GM12878 (cell line): ENCODE data around the gene P2RX1. TPM values are rescaled to one million over a fixed set of nuclear protein-coding genes. Genes with fewer than 3 reads are reported as not detected.

ENCODE experiments used
- ATAC-seq: fragments of 200-7000 bp; cut with Tn5 transposase; 3 replicates; pipeline ENCODE4 v1.9.1; 2020; ENCODE audit warnings: mild to moderate bottlenecking, moderate library complexity
- BruUV-seq: library from RNA; stranded (reverse); fragments of 400-500 nt; replicated peaks from 2 replicates; lab custom pipeline; 2021; lab: Mats Ljungman, UMichigan
- CTCF ChIA-PET: fragments of 300-600 bp; sonication (Branson Sonifier 250); formaldehyde crosslinking; extraction: SDS; loops from one replicate; lab custom pipeline; 2021; ENCODE audit warnings: inconsistent platforms; lab: Yijun Ruan, JAX
- POLR2A ChIA-PET: fragments of 350-600 bp; formaldehyde crosslinking; extraction: SDS; loops from one replicate; lab custom pipeline; 2021; ENCODE audit warnings: inconsistent platforms; lab: Charles Lee
- RAD21 ChIA-PET: fragments of 300-600 bp; sonication (Branson Sonifier 250); formaldehyde crosslinking; loops from one replicate; lab custom pipeline; 2023; ENCODE audit warnings: antibody characterized with exemption; ENCODE audit not compliant: unreplicated experiment; lab: Charles Lee
- SMC1A ChIA-PET: fragments of 300-600 bp; sonication (Branson Sonifier 250); formaldehyde crosslinking; loops from one replicate; lab custom pipeline; 2023; ENCODE audit not compliant: unreplicated experiment, uncharacterized antibody; lab: Charles Lee
- DNase-seq: peaks from one replicate; pipeline ENCODE4 v3.0.0-alpha.2; 2011; ENCODE audit warnings: low read depth, low spot score
- FAIRE-seq: peaks from 3 replicates; lab custom pipeline; 2011; peaks lifted over from hg19 to GRCh38; lab: Jason Lieb, UNC
- H2AFZ ChIP-seq: 2 replicates; pipeline ENCODE4 v1.6.0; 2011; ENCODE audit warnings: low read depth, low read length, control low read depth; ENCODE audit not compliant: control insufficient read depth
- H3K27ac ChIP-seq: 2 replicates; pipeline ENCODE4 v1.5.1; 2011; ENCODE audit warnings: control low read depth; ENCODE audit not compliant: control insufficient read depth, insufficient read depth
- H3K27me3 ChIP-seq, 2 experiments: replicated peaks in 1 of 2; 2 replicates each; pipeline versions ENCODE4 v1.6.0 to v1.6.1; 2011; ENCODE audit warnings: low read length in 1 of 2; ENCODE audit not compliant: control insufficient read depth in 2 of 2, insufficient read depth in 2 of 2
- H3K36me3 ChIP-seq, 2 experiments: 2 replicates each; pipeline ENCODE4 v1.5.1; 2011; ENCODE audit warnings: low read length in 1 of 2; ENCODE audit not compliant: control insufficient read depth in 2 of 2, insufficient read depth in 2 of 2
- H3K4me1 ChIP-seq: 2 replicates; pipeline ENCODE4 v1.6.1; 2011; ENCODE audit warnings: mild to moderate bottlenecking, low read length, moderate library complexity, mixed read lengths; ENCODE audit not compliant: control insufficient read depth, insufficient read depth
- H3K4me2 ChIP-seq: 2 replicates; pipeline ENCODE4 v1.6.0; 2011; ENCODE audit warnings: control low read depth; ENCODE audit not compliant: control insufficient read depth, insufficient read depth
- H3K4me3 ChIP-seq: fragments of 200-600 bp; sonication (generic); 2 replicates; pipeline ENCODE4 v1.5.1; 2016
- H3K79me2 ChIP-seq: 2 replicates; pipeline ENCODE4 v1.6.0; 2011; ENCODE audit warnings: low read length; ENCODE audit not compliant: control insufficient read depth, insufficient read depth
- H3K9ac ChIP-seq: 2 replicates; pipeline ENCODE4 v1.8.0; 2011; ENCODE audit warnings: low read length, control low read depth, mixed read lengths; ENCODE audit not compliant: control insufficient read depth, insufficient read depth
- H3K9me3 ChIP-seq: replicated peaks from 3 replicates; pipeline ENCODE4 v1.5.1; 2011; ENCODE audit warnings: mild to moderate bottlenecking, low read length; ENCODE audit not compliant: control insufficient read depth, insufficient read depth
- H4K20me1 ChIP-seq: 2 replicates; pipeline ENCODE4 v1.6.0; 2011; ENCODE audit not compliant: control insufficient read depth, insufficient read depth
- BACH1 ChIP-seq: fragments of 450-650 bp; IDR thresholded peaks from 2 replicates; pipeline ENCODE4 v1.6.1; 2017; ENCODE audit warnings: mild to moderate bottlenecking, borderline replicate concordance
- CBX5 ChIP-seq: sonication (generic); IDR thresholded peaks from 2 replicates; pipeline ENCODE4 v1.6.1; 2016; ENCODE audit warnings: low read depth, moderate library complexity, mild to moderate bottlenecking, inconsistent platforms
- CHD4 ChIP-seq: fragments of 200-600 bp; sonication (generic); IDR thresholded peaks from 2 replicates; pipeline ENCODE4 v1.6.1; 2016; ENCODE audit warnings: mild to moderate bottlenecking
- E2F4 ChIP-seq: IDR thresholded peaks from 2 replicates; pipeline ENCODE4 v1.6.1; 2012; ENCODE audit warnings: low read depth, low read length, improper control_type of control experiment
- GATAD2B ChIP-seq: fragments of 450-650 bp; conservative IDR thresholded peaks from 2 replicates; pipeline ENCODE4 v1.6.1; 2017; ENCODE audit warnings: low read depth, mild to moderate bottlenecking, moderate library complexity
- HDAC6 ChIP-seq: fragments of 200-600 bp; sonication (generic); IDR thresholded peaks from one replicate; pipeline ENCODE4 v1.8.0; 2017; ENCODE audit warnings: antibody characterized with exemption; ENCODE audit not compliant: unreplicated experiment
- HDGF ChIP-seq: fragments of 450-650 bp; IDR thresholded peaks from 2 replicates; pipeline ENCODE4 v1.6.1; 2016; ENCODE audit warnings: antibody characterized with exemption
- KLF5 ChIP-seq: fragments of 450-650 bp; IDR thresholded peaks from 2 replicates; pipeline ENCODE4 v1.6.1; 2014; ENCODE audit warnings: mild to moderate bottlenecking; ENCODE audit not compliant: partially characterized antibody
- LARP7 ChIP-seq: fragments of 450-650 bp; IDR thresholded peaks from 2 replicates; pipeline ENCODE4 v1.6.1; 2017; ENCODE audit warnings: mild to moderate bottlenecking
- NFXL1 ChIP-seq: fragments of 450-650 bp; IDR thresholded peaks from 2 replicates; pipeline ENCODE4 v1.6.1; 2017; ENCODE audit warnings: antibody characterized with exemption, mild to moderate bottlenecking, borderline replicate concordance
- NKRF ChIP-seq: fragments of 450-650 bp; conservative IDR thresholded peaks from 2 replicates; pipeline ENCODE4 v1.6.1; 2017; ENCODE audit warnings: mild to moderate bottlenecking, moderate library complexity
- PML ChIP-seq: IDR thresholded peaks from 2 replicates; pipeline ENCODE4 v1.6.1; 2012; ENCODE audit warnings: low read length, inconsistent platforms
- RB1 ChIP-seq: fragments of 450-650 bp; formaldehyde crosslinking; IDR thresholded peaks from 2 replicates; pipeline ENCODE4 v1.6.1; 2017; ENCODE audit warnings: mild to moderate bottlenecking, borderline replicate concordance
- RFX5 ChIP-seq: IDR thresholded peaks from 2 replicates; pipeline ENCODE4 v1.6.1; 2011; ENCODE audit warnings: low read depth, low read length, improper control_type of control experiment
- TAF1 ChIP-seq: IDR thresholded peaks from 2 replicates; pipeline ENCODE4 v1.6.1; 2011; ENCODE audit warnings: mild to moderate bottlenecking, low read depth, low read length, borderline replicate concordance
- ZNF24 ChIP-seq: fragments of 450-650 bp; IDR thresholded peaks from 2 replicates; pipeline ENCODE4 v1.6.1; 2017; ENCODE audit warnings: antibody characterized with exemption, mild to moderate bottlenecking
- ZNF384 ChIP-seq: IDR thresholded peaks from 2 replicates; pipeline ENCODE4 v1.6.1; 2012; ENCODE audit warnings: low read depth, mild to moderate bottlenecking, low read length, improper control_type of control experiment, borderline replicate concordance
- ZSCAN29 ChIP-seq: fragments of 450-650 bp; IDR thresholded peaks from 2 replicates; pipeline ENCODE4 v1.6.1; 2017; ENCODE audit warnings: mild to moderate bottlenecking, moderate library complexity
- WGBS: methylation state at CpG from one replicate; pipeline ENCODE4 v1.1.6; 2016; ENCODE audit warnings: low lambda C conversion rate; ENCODE audit not compliant: insufficient replicate concordance, insufficient coverage; ENCODE audit errors: missing lambda C conversion rate; 5-methylcytosine and 5-hydroxymethylcytosine counted together
- in situ Hi-C: fragments of 300-500 bp; cut with MboI; formaldehyde crosslinking; loops from 9 replicates; pipeline ENCODE4 v1.14.3; 2018; ENCODE audit warnings: mixed read lengths
- intact Hi-C: fragments of 100-400 bp; cut with micrococcal nuclease; formaldehyde crosslinking; loops from one replicate; pipeline ENCODE4 v1.14.2; 2022; ENCODE audit not compliant: unreplicated experiment
- polyA plus RNA-seq, 11 experiments: library from polyadenylated mRNA; depleted of rRNA in 4 of 11; unstranded in 6 of 11; stranded (reverse) in 5 of 11; fragments of >200 nt; fragmentation: Nextera tagmentation in 4 of 11; fragmentation: Illumina TruSeq in 1 of 11; extraction: Ambion mirVana in 4 of 11; extraction: Trizol in 1 of 11; gene quantifications; 1 replicate in 1 of 11; 2 replicates in 10 of 11; pipeline versions ENCODE4 v1.2.1 to v1.2.3, GENCODE V29; 2011 to 2016; ENCODE audit warnings: inconsistent platforms in 2 of 11, missing spikeins in 2 of 11, low read depth in 1 of 11
- total RNA-seq, 4 experiments: library from RNA; depleted of rRNA in 3 of 4; stranded (reverse); fragments of >200 nt in 3 of 4; fragmentation: Illumina TruSeq in 1 of 4; extraction: Trizol in 1 of 4; gene quantifications; 2 replicates each; pipeline versions ENCODE4 v1.2.1 to v1.2.3, GENCODE V29; 2013 to 2021

Gene P2RX1
- total and polyA plus RNA-seq, 10 of the 15 experiments (the other 5 are each of a cell fraction or from before 2014, with no cell fraction given), result 0.12 to 6.2 (median 3.4) TPM

DNA sequence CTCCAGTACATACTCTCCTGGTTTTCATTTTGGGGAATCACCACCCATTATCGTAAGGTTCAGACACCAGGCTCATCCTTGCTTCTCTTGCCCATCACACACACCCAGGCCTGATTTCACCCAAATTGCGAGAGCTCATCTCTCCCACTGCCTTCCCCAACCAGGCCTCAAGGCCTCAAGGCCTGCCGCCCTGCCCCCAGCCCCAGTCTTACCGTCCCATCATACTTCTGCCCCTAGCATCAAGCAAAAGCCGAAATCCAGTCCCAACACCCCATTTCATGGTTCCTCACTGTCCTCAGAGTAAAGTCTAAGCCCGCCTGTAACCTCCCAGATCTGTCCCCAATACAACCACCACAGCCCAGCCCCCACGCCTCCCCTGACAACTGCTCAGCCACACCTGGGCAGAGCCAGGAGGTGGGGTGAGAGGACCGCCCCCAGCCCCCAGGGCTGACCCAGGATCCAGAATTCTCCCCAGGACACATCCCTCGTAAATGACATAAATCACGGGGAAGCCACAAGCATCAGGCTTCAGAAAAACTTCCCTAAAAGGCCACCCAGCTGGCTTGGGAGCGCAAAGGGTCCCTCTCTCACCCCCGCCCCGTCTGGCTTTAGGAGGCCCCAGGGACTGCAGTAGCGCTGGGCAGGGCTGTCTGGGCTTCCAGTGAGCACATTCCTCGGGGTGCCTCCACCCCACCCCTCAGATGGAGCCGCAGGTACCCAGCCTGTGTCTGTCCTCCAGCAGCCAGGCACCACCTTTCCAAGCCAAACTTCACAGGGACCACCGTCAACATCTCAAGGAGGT is 9.6 kb upstream of the P2RX1 start (continued):
- TF ChIP-seq PML, result no peak
- TF ChIP-seq RFX5, result no peak
- TF ChIP-seq, all 136 proteins: peak for 0

- CTCF ChIA-PET, result interaction anchor here (1.0 to 2.9 kb wide), 2 partner anchors 11 to 275 kb away, joined by 3 to 8 read pairs; no protein-coding TSS in a partner anchor
- TF ChIP-seq LARP7 (no peak), NFXL1 (no peak), CBX5 (no peak), GATAD2B (no peak), E2F4 (no peak), CHD4 (no peak), ZNF24 (no peak), ZNF384 (no peak), NKRF (no peak), BACH1 (no peak), TAF1 (no peak), KLF5 (no peak), RB1 (no peak), ZSCAN29 (no peak), HDAC6 (no peak), HDGF (no peak)
These were observed 8.5 kb upstream of the P2RX1 start for GRCh38 chr17:3924512-3925350.

More at GRCh38 chr17:3924512-3925350, 8.5 kb upstream of the P2RX1 start:
- Histone ChIP-seq H3K27ac (no peak overlapping the region), H3K4me1 (no peaks in the 10 kb centered on the region), H4K20me1 (no peaks in the 10 kb centered on the region), H3K9ac (no peak overlapping the region), H3K4me2 (no peak overlapping the region), H3K36me3 (peaks cover 0 to 5% of the 10 kb centered on the region in 2 experiments; a peak in 2 of 4 replicates), H3K27me3 (no peaks in the 10 kb centered on the region), H3K9me3 (no peaks in the 10 kb centered on the region), H3K4me3 (no peak overlapping the region), H3K79me2 (no peaks in the 10 kb centered on the region), H2AFZ (no peak overlapping the region)
- no peak for FAIRE-seq
- in situ Hi-C loops (no loop called here), intact Hi-C loops (no loop called here)
- TSS peak; percentile 61 for BruUV-seq
- no peak for ATAC-seq
- SMC1A ChIA-PET, result no interaction called here
- WGBS, result 86% methylated on average over 36 of the region's 40 CpGs
- POLR2A ChIA-PET, result no interaction called here
- no peak for DNase-seq
- RAD21 ChIA-PET, result no interaction called here
